Left ventricle myocardium inferior (tissue), 1 donor: ENCODE results near the gene LBX1. TPM values are rescaled to one million over a fixed set of nuclear protein-coding genes. Genes with fewer than 3 reads are reported as not detected.

Experiments
- DNase-seq: peaks from one replicate; pipeline ENCODE4 v3.0.0-alpha.2; 2020
- H3K27ac ChIP-seq: fragments of 200-600 bp; replicated peaks from 2 replicates; pipeline ENCODE4 v1.8.0; 2021
- H3K27me3 ChIP-seq: fragments of 200-600 bp; 2 replicates; pipeline ENCODE4 v1.8.0; 2021; ENCODE audit warnings: low read depth
- H3K36me3 ChIP-seq: fragments of 200-600 bp; 2 replicates; pipeline ENCODE4 v1.8.0; 2021
- H3K4me1 ChIP-seq: fragments of 200-600 bp; 2 replicates; pipeline ENCODE4 v1.8.0; 2021
- H3K4me3 ChIP-seq: fragments of 200-600 bp; 2 replicates; pipeline ENCODE4 v1.8.0; 2021; ENCODE audit warnings: mild to moderate bottlenecking, moderate library complexity
- H3K9me3 ChIP-seq: fragments of 200-600 bp; replicated peaks from 2 replicates; pipeline ENCODE4 v1.8.0; 2021
- intact Hi-C: fragments of 100-400 bp; cut with micrococcal nuclease; formaldehyde crosslinking; loops from one replicate; pipeline ENCODE4 v1.11.0; 2022
- total RNA-seq: library from RNA; stranded (reverse); fragmentation: NEBNext Ultra II Directional; extraction: Animal tissue kit (Norgen Biotek cat#: 25700); gene quantifications from one replicate; pipeline ENCODE4 v1.2.1, GENCODE V29; 2021
- TF ChIP-seq, protein P1 (sequence below): fragments of 200-600 bp; IDR thresholded peaks from 2 replicates; pipeline ENCODE4 v1.8.0; 2021; ENCODE audit warnings: antibody characterized with exemption, mild to moderate bottlenecking, borderline replicate concordance
- donor health status: DM: no; HTN: yes; CAD: no; lungs with severe emphysema.

LBX1 gene
- total RNA-seq, 1 donor from 2014 or later, result not detected

DNA sequence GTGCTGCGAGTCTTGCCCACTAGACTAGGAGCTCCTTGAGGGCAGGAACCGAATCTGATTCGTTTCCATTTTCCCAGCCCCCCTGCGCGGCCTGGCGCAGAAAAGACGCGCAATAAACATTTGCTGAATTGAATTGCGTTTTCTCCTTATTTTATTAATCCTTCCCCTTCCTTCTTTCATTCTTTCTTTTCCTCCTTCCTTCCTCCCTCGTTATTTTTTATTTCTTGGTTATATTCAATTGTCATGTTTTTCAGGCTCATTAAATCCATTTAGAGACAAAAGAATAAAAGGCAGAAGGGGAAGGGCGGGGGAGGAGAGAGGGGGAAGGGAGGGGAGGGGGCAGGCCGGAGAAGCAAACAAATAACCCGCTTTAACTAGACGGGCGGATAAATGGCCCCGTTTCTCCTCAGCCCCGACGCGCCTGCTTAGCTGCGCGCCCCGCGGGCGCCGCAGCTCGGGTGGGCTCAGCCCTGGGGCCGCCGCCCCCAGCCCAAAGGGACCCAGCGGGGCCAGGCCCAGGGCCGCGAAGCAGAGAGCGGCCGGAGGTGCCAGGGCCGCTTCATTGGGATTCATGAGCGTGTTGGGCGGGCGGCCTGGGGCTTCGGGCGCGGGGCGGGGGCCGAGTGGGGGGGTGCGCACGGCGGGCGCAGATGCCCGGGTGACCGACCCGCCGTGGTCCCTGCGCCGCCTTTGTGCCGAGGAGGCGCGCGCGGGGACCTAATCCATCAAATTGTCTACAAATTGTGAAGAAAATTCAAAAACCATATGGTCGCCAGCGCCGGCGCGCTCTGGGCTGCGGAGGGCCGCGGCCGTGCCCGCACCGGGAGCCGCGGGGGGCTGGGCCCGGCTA lies 5.0 kb downstream of the LBX1 start:
- intact Hi-C loops, result no loop called here
- Histone ChIP-seq H3K36me3 (no peaks in the 10 kb centered on the region), H3K27ac (no peak overlapping the region), H3K4me3 (peak overlapping the region; percentile 54), H3K4me1 (peaks cover 69% of the 10 kb centered on the region), H3K27me3 (peaks cover 100% of the 10 kb centered on the region), H3K9me3 (no peaks in the 10 kb centered on the region)
- no peak for DNase-seq
- TF ChIP-seq, protein P1, sequence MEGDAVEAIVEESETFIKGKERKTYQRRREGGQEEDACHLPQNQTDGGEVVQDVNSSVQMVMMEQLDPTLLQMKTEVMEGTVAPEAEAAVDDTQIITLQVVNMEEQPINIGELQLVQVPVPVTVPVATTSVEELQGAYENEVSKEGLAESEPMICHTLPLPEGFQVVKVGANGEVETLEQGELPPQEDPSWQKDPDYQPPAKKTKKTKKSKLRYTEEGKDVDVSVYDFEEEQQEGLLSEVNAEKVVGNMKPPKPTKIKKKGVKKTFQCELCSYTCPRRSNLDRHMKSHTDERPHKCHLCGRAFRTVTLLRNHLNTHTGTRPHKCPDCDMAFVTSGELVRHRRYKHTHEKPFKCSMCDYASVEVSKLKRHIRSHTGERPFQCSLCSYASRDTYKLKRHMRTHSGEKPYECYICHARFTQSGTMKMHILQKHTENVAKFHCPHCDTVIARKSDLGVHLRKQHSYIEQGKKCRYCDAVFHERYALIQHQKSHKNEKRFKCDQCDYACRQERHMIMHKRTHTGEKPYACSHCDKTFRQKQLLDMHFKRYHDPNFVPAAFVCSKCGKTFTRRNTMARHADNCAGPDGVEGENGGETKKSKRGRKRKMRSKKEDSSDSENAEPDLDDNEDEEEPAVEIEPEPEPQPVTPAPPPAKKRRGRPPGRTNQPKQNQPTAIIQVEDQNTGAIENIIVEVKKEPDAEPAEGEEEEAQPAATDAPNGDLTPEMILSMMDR, result no peak

DNA sequence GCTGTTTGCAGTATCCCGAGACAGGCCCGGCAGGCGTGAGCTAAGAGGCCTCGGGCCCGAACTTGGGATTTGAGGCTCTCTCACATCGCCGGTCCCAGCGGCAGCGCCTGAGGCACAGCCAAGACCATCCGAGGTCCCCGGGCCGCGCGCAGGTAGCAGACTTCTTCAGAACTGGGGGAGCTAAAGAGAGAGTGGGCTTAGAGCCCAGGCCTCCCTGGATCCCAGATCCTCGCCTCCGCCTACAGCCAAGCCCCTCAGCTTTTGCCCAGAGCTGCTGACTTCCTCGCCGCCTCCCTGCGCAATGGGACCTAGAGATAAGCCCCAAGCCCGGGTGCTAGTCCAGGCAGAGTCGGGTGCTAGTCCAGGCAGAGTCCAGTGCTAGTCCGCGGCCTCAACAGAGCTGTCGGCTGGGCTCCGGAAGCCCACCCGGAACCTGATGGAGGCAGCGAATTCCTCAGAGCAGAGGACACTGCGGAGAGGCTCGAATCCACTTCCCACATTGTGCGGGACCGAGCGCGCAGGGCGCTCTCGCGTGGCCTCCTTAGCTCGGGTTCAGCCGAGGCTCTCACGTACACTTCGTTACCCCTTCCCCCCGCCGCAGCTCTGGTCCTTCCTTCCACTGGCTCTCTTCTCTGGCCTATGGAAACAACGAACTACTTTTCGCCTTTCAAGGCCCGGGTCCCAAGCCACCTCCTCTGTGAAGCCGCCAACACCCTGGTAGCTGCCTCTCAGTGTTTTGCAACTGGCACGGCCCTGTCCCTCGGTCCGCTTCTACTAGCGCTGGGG lies 5.8 kb downstream of the LBX1 start:
- no peak for DNase-seq
- Histone ChIP-seq H3K9me3 (no peaks in the 10 kb centered on the region), H3K27me3 (peaks cover 100% of the 10 kb centered on the region), H3K4me1 (peaks cover 61% of the 10 kb centered on the region), H3K36me3 (no peaks in the 10 kb centered on the region), H3K4me3 (peak overlapping the region; percentile 63), H3K27ac (no peak overlapping the region)
- intact Hi-C loops, result no loop called here
- TF ChIP-seq, protein P1, result no peak

DNA sequence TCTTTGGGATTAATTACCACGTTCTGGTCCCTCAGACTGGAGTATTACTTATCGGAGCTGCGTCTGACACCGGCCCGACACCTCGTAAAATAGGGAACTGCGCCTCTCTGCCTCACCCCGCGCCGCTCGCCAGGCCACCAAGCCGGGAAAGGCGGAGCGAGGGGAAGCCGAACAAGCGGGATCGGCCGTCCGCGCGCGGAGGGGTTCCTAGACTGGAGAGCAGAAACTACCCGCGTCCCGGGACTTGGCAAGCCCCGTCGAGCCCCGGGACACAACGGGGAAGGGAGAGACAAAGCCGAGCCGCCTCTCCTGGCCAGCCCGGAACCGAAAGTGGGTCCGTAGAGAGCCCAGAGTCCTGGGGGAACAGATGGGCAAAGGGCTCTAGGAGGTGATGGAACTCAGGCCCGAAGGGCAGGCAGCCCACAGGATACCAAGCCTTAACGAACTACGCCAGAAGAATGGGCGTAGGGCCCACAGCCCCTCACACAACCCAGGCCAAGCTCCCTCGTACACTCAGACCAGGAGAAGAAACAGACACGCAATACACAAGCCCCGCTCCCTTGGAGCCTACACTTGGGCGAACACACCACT lies 6.5 kb downstream of the LBX1 start:
- H3K36me3 ChIP-seq, result no peaks in the 10 kb centered on the region
- H3K9me3 ChIP-seq, result no peaks in the 10 kb centered on the region
- no peak for DNase-seq
- H3K4me3 ChIP-seq, result peak overlapping the region; percentile 63
- peaks cover 100% of the 10 kb centered on the region for H3K27me3 ChIP-seq
- TF ChIP-seq, protein P1, result no peak
- H3K4me1 ChIP-seq, result peaks cover 58% of the 10 kb centered on the region
- intact Hi-C loops, result no loop called here
- H3K27ac ChIP-seq, result no peak overlapping the region

DNA sequence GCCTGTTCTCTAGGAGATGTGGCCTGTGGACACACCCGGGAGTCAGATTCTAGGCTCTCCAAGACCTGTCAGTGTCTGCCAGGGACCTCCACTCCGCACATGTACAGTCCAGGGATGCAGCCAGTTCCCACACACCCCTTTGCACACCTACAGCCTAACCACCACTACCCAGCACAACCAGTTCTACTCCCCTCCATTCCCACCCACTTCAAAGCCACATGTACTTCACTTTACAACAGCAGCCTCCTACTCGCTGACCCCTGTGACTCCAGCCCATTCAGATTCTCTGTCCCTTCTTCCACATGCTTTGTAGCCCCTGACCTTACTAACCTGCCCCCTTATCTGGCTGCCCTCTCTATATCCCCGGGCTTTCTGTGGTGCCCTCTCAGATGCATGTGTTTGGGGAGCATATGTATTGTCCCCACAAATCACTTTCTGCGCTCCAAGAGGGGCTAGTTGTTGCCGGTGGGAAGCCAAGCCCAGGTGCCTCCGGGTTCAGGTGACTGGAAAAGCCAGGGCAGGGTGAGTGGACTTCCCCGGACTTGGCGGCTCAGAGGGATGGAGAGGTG lies 7.2 kb downstream of the LBX1 start:
- H3K36me3 ChIP-seq, result no peaks in the 10 kb centered on the region
- H3K4me1 ChIP-seq, result peaks cover 58% of the 10 kb centered on the region
- no peak overlapping the region for H3K4me3 ChIP-seq
- TF ChIP-seq, protein P1, result no peak
- intact Hi-C loops, result no loop called here
- H3K27me3 ChIP-seq, result peaks cover 100% of the 10 kb centered on the region
- H3K27ac ChIP-seq, result no peak overlapping the region
- DNase-seq, result no peak
- H3K9me3 ChIP-seq, result no peaks in the 10 kb centered on the region

DNA sequence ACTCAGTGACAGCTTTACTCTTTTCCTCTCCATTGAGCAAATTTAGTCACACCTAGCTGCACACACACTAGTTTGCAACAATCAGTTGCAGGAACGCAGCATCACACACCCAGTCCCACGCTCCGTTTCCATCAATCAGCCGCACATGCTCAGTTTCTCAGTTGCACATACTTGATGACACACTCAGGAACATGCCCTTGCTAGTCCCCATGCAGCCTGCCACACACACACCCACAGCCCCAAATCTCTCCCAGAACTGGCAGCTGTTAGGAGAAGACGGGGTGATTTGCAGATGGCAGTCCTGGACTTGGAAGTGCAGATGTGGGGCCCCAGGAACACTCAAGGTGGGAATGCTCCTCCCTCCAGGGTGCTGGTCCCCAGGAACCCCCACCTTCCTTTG lies 7.7 kb downstream of the LBX1 start:
- TF ChIP-seq, protein P1, result no peak
- intact Hi-C loops, result no loop called here
- no peaks in the 10 kb centered on the region for H3K36me3 ChIP-seq
- H3K27me3 ChIP-seq, result peaks cover 100% of the 10 kb centered on the region
- no peaks in the 10 kb centered on the region for H3K9me3 ChIP-seq
- no peak for DNase-seq
- H3K4me1 ChIP-seq, result peaks cover 58% of the 10 kb centered on the region
- no peak overlapping the region for H3K27ac ChIP-seq
- H3K4me3 ChIP-seq, result no peak overlapping the region
